H1 (cell line): Measurements from ENCODE around the gene PAXIP1. TPM values are rescaled to one million over a fixed set of nuclear protein-coding genes. Genes with fewer than 3 reads are reported as not detected.

ENCODE experiments used
- BACH1 ChIP-seq: IDR thresholded peaks from 2 replicates; pipeline ENCODE4 v1.6.1; 2012; ENCODE audit warnings: low read length, improper control_type of control experiment
- BCL11A ChIP-seq, 2 experiments: IDR thresholded peaks; one replicate each; pipeline ENCODE4 v1.6.1; 2011; ENCODE audit warnings: low read depth in 2 of 2, low read length in 2 of 2, mild to moderate bottlenecking in 2 of 2
- CEBPB ChIP-seq: IDR thresholded peaks from 2 replicates; pipeline ENCODE4 v1.6.1; 2012; ENCODE audit warnings: low read depth, low read length
- CREB1 ChIP-seq: IDR thresholded peaks from 2 replicates; pipeline ENCODE4 v1.6.1; 2012; ENCODE audit warnings: inconsistent platforms
- EP300 ChIP-seq, 2 experiments: IDR thresholded peaks; 1 replicate in 1 of 2; 2 replicates in 1 of 2; pipeline ENCODE4 v1.6.1; 2011 to 2012; ENCODE audit warnings: low read depth in 2 of 2, low read length in 2 of 2, mild to moderate bottlenecking in 2 of 2, borderline replicate concordance in 1 of 2, inconsistent platforms in 1 of 2, moderate library complexity in 1 of 2
- HDAC2 ChIP-seq, 2 experiments: fragments of 300-600 bp in 1 of 2; sonication (generic) in 1 of 2; IDR thresholded peaks; 2 replicates each; pipeline ENCODE4 v1.6.1; 2011 to 2012; ENCODE audit warnings: low read depth in 2 of 2, low read length in 2 of 2, mild to moderate bottlenecking in 2 of 2, moderate library complexity in 2 of 2, borderline replicate concordance in 1 of 2, inconsistent platforms in 1 of 2
- KDM4A ChIP-seq: IDR thresholded peaks from one replicate; pipeline ENCODE4 v1.7.1; 2012; ENCODE audit warnings: low read depth, mild to moderate bottlenecking, moderate library complexity, low read length, inconsistent platforms; ENCODE audit not compliant: severe bottlenecking
- SUZ12 ChIP-seq: fragments of 200-600 bp; sonication (generic); IDR thresholded peaks from 2 replicates; pipeline ENCODE4 v1.6.1; 2012; ENCODE audit warnings: mild to moderate bottlenecking, inconsistent platforms, low read length, moderate library complexity, mixed read lengths
- polyA plus RNA-seq, 7 experiments: library from polyadenylated mRNA; depleted of rRNA in 3 of 7; stranded (reverse) in 5 of 7; unstranded in 2 of 7; fragments of >200 nt in 5 of 7; fragments of 200-250 nt in 2 of 7; gene quantifications; 1 replicate in 5 of 7; 2 replicates in 1 of 7; 4 replicates in 1 of 7; pipeline versions ENCODE4 v1.2.1 to v1.2.3, GENCODE V29; 2011 to 2013; ENCODE audit warnings: missing spikeins in 2 of 7, mixed read lengths in 2 of 7
- total RNA-seq: library from RNA; stranded (reverse); fragmentation: NEBNext Ultra II Directional; extraction: Animal tissue kit (Norgen Biotek cat#: 25700); gene quantifications from 2 replicates; pipeline ENCODE4 v1.2.1, GENCODE V29; 2021
- TF ChIP-seq, protein P1 (sequence below): fragments of 300-600 bp; sonication (generic); IDR thresholded peaks from 2 replicates; pipeline ENCODE4 v1.7.1; 2012; ENCODE audit warnings: low read length, moderate library complexity, mild to moderate bottlenecking, inconsistent platforms; ENCODE audit not compliant: insufficient replicate concordance
- TF ChIP-seq, protein P2 (sequence below): IDR thresholded peaks from 2 replicates; pipeline ENCODE4 v1.6.1; 2012; ENCODE audit warnings: low read length, inconsistent platforms

PAXIP1 gene
- total and polyA plus RNA-seq, 2 of the 8 experiments (the other 6 are each of a cell fraction or from before 2014, with no cell fraction given) = 32.4 to 32.8 TPM

DNA sequence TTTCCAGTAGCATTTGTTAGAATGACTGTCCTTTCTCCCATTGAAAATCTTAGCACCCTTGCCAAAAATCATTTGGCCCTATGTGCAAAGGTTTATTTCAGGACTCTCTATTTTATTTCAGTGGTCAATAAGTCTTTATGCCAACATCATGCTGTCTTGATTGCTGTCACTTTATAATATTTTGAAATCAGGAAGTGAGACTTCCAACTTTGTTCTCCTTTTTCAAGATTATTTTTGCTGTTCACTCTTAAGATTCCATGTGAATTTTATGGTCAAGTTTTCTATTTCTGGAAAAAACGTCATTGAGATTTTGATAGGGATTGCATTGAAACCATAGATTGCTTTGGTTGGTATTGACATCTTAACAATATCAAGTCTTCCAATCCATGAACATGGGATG lies 65.1 kb downstream of the PAXIP1 start (continued):
- TF ChIP-seq, protein P1, sequence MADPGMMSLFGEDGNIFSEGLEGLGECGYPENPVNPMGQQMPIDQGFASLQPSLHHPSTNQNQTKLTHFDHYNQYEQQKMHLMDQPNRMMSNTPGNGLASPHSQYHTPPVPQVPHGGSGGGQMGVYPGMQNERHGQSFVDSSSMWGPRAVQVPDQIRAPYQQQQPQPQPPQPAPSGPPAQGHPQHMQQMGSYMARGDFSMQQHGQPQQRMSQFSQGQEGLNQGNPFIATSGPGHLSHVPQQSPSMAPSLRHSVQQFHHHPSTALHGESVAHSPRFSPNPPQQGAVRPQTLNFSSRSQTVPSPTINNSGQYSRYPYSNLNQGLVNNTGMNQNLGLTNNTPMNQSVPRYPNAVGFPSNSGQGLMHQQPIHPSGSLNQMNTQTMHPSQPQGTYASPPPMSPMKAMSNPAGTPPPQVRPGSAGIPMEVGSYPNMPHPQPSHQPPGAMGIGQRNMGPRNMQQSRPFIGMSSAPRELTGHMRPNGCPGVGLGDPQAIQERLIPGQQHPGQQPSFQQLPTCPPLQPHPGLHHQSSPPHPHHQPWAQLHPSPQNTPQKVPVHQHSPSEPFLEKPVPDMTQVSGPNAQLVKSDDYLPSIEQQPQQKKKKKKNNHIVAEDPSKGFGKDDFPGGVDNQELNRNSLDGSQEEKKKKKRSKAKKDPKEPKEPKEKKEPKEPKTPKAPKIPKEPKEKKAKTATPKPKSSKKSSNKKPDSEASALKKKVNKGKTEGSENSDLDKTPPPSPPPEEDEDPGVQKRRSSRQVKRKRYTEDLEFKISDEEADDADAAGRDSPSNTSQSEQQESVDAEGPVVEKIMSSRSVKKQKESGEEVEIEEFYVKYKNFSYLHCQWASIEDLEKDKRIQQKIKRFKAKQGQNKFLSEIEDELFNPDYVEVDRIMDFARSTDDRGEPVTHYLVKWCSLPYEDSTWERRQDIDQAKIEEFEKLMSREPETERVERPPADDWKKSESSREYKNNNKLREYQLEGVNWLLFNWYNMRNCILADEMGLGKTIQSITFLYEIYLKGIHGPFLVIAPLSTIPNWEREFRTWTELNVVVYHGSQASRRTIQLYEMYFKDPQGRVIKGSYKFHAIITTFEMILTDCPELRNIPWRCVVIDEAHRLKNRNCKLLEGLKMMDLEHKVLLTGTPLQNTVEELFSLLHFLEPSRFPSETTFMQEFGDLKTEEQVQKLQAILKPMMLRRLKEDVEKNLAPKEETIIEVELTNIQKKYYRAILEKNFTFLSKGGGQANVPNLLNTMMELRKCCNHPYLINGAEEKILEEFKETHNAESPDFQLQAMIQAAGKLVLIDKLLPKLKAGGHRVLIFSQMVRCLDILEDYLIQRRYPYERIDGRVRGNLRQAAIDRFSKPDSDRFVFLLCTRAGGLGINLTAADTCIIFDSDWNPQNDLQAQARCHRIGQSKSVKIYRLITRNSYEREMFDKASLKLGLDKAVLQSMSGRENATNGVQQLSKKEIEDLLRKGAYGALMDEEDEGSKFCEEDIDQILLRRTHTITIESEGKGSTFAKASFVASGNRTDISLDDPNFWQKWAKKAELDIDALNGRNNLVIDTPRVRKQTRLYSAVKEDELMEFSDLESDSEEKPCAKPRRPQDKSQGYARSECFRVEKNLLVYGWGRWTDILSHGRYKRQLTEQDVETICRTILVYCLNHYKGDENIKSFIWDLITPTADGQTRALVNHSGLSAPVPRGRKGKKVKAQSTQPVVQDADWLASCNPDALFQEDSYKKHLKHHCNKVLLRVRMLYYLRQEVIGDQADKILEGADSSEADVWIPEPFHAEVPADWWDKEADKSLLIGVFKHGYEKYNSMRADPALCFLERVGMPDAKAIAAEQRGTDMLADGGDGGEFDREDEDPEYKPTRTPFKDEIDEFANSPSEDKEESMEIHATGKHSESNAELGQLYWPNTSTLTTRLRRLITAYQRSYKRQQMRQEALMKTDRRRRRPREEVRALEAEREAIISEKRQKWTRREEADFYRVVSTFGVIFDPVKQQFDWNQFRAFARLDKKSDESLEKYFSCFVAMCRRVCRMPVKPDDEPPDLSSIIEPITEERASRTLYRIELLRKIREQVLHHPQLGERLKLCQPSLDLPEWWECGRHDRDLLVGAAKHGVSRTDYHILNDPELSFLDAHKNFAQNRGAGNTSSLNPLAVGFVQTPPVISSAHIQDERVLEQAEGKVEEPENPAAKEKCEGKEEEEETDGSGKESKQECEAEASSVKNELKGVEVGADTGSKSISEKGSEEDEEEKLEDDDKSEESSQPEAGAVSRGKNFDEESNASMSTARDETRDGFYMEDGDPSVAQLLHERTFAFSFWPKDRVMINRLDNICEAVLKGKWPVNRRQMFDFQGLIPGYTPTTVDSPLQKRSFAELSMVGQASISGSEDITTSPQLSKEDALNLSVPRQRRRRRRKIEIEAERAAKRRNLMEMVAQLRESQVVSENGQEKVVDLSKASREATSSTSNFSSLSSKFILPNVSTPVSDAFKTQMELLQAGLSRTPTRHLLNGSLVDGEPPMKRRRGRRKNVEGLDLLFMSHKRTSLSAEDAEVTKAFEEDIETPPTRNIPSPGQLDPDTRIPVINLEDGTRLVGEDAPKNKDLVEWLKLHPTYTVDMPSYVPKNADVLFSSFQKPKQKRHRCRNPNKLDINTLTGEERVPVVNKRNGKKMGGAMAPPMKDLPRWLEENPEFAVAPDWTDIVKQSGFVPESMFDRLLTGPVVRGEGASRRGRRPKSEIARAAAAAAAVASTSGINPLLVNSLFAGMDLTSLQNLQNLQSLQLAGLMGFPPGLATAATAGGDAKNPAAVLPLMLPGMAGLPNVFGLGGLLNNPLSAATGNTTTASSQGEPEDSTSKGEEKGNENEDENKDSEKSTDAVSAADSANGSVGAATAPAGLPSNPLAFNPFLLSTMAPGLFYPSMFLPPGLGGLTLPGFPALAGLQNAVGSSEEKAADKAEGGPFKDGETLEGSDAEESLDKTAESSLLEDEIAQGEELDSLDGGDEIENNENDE = no peak
- TF ChIP-seq BCL11A (IDR thresholded peaks at IDR 0.05; ENCODE audit: low read depth in 2 of 2, low read length in 2 of 2) = no peak
- no peak for TF ChIP-seq SUZ12
- TF ChIP-seq CREB1 = no peak
- TF ChIP-seq, protein P2, sequence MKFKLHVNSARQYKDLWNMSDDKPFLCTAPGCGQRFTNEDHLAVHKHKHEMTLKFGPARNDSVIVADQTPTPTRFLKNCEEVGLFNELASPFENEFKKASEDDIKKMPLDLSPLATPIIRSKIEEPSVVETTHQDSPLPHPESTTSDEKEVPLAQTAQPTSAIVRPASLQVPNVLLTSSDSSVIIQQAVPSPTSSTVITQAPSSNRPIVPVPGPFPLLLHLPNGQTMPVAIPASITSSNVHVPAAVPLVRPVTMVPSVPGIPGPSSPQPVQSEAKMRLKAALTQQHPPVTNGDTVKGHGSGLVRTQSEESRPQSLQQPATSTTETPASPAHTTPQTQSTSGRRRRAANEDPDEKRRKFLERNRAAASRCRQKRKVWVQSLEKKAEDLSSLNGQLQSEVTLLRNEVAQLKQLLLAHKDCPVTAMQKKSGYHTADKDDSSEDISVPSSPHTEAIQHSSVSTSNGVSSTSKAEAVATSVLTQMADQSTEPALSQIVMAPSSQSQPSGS = no peak
- no peak for TF ChIP-seq EP300 (IDR thresholded peaks at IDR 0.05; ENCODE audit: borderline replicate concordance in 1 of 2, low read depth in 2 of 2, low read length in 2 of 2)
- no peak for TF ChIP-seq KDM4A
- TF ChIP-seq CEBPB = no peak
- no peak for TF ChIP-seq HDAC2 (IDR thresholded peaks at IDR 0.05; ENCODE audit: borderline replicate concordance in 1 of 2, low read depth in 2 of 2, low read length in 2 of 2)
- TF ChIP-seq BACH1 = no peak
- TF ChIP-seq, all 59 proteins: peak for 0
